Psoas muscle (tissue), 8 donors: ENCODE results near the gene XPO4. TPM values are rescaled to one million over a fixed set of nuclear protein-coding genes. Genes with fewer than 3 reads are reported as not detected.
A peak's percentile ranks its signal among the peaks of the same experiment; 100 is the strongest.
"Not testable (repeated sequence)": the region's sequence is repeated elsewhere in the genome, so short reads cannot be mapped to it uniquely, and the experiment has no call there.

Experiments
- ATAC-seq, 4 donors: fragments of 200-7000 bp; cut with Tn5 transposase; one replicate each; pipeline ENCODE4 v1.9.1; 2020; ENCODE audit warnings: moderate library complexity in 3 of 4, mild to moderate bottlenecking in 2 of 4
- DNase-seq, 2 donors: peaks; one replicate each; pipeline ENCODE4 v3.0.0-alpha.2; 2020
- H3K27ac ChIP-seq: fragments of 200-600 bp; one replicate; pipeline ENCODE4 v1.8.0; 2022
- H3K27me3 ChIP-seq, 3 donors: fragments of 200-600 bp in 1 of 3; one replicate each; pipeline versions ENCODE4 v1.6.1 to v1.8.0; 2013 to 2022; ENCODE audit warnings: low read length in 2 of 3, mild to moderate bottlenecking in 2 of 3, moderate library complexity in 1 of 3; ENCODE audit not compliant: insufficient read depth in 3 of 3
- H3K36me3 ChIP-seq, 2 donors: fragments of 200-600 bp in 1 of 2; one replicate each; pipeline versions ENCODE4 v1.6.1 to v1.8.0; 2013 to 2022; ENCODE audit warnings: low read depth in 1 of 2, mild to moderate bottlenecking in 1 of 2, moderate library complexity in 1 of 2; ENCODE audit not compliant: insufficient read depth in 1 of 2
- H3K4me1 ChIP-seq: fragments of 200-600 bp; one replicate; pipeline ENCODE4 v1.8.0; 2022
- H3K4me3 ChIP-seq: fragments of 200-600 bp; one replicate; pipeline ENCODE4 v1.8.0; 2022; ENCODE audit warnings: mild to moderate bottlenecking
- H3K9me3 ChIP-seq: fragments of 200-600 bp; one replicate; pipeline ENCODE4 v1.8.0; 2022
- WGBS, 3 donors: extraction: QIAGEN DNeasy Blood & Tissue Kit; methylation state at CpG; one replicate each; pipeline versions ENCODE4 v1.1.6 to v1.1.7; 2013; 5-methylcytosine and 5-hydroxymethylcytosine counted together
- intact Hi-C, 2 donors: fragments of 100-400 bp; cut with DNase I; formaldehyde crosslinking; loops; one replicate each; pipeline versions ENCODE4 v1.11.0 to v1.14.2; 2022
- polyA plus RNA-seq, 3 donors: library from polyadenylated mRNA; stranded (reverse); fragments of 200-250 nt; gene quantifications; one replicate each; pipeline ENCODE4 v1.2.3, GENCODE V29; 2013
- total RNA-seq, 4 donors: library from RNA; stranded (reverse); fragmentation: NEBNext Ultra II Directional in 2 of 4; extraction: Animal tissue kit (Norgen Biotek cat#: 25700) in 2 of 4; gene quantifications; one replicate each; pipeline versions ENCODE4 v1.2.1 to v1.2.4, GENCODE V29; 2021 to 2023
- TF ChIP-seq, protein P1 (sequence below): fragments of 200-600 bp; IDR thresholded peaks from one replicate; pipeline ENCODE4 v1.8.0; 2022; ENCODE audit warnings: antibody characterized with exemption
- donor health status: healthy with polysubstance abuse.
- donor health status: DM: no; HTN: no; CAD: no; lungs with moderate emphysema.
- donor health status: Bipolar disorder and iron deficiency.
- donor health status: healthy.
- donor health status: DM: yes; HTN: yes; CAD: no.
- donor health status: DM: no; HTN: no; CAD: no.
- donor health status: DM: no; HTN: no; CAD: no.
- donor health status: DM: yes; HTN: yes; CAD: no.

The XPO4 gene
- total and polyA plus RNA-seq, 7 donors, result 3.9 to 67.2 (median 12.2) TPM

DNA sequence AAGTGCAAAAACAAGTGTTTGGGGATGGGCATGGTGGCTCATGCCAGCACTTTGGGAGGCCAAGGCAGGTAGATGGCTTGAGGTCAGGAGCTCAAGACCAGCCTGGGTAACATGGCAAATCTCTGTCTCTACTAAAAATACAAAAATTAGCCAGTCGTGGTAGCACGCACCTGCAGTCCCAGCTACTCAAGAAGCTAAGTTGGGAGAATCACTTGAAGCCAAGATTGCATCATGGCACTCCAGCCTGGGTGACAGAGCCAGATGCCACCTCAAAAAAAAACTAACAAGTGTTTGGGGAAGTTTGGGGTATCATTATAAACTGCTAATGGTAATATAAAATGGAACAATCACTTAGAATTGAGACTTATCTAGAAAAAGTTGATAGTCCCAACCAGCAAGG is 24.6 kb downstream of the XPO4 start:
- DNase-seq, result no peak
- Histone ChIP-seq H3K27ac (peak overlapping the region; percentile 43), H3K36me3 (no peaks in the 10 kb centered on the region), H3K4me3 (no peak overlapping the region), H3K9me3 (peaks cover 5% of the 10 kb centered on the region), H3K4me1 (peaks cover 45% of the 10 kb centered on the region), H3K27me3 (no peaks in the 10 kb centered on the region)
- ATAC-seq, result peak in 3 of 4 donors; percentile 44 to 65 (median 62)
- TF ChIP-seq, protein P1, sequence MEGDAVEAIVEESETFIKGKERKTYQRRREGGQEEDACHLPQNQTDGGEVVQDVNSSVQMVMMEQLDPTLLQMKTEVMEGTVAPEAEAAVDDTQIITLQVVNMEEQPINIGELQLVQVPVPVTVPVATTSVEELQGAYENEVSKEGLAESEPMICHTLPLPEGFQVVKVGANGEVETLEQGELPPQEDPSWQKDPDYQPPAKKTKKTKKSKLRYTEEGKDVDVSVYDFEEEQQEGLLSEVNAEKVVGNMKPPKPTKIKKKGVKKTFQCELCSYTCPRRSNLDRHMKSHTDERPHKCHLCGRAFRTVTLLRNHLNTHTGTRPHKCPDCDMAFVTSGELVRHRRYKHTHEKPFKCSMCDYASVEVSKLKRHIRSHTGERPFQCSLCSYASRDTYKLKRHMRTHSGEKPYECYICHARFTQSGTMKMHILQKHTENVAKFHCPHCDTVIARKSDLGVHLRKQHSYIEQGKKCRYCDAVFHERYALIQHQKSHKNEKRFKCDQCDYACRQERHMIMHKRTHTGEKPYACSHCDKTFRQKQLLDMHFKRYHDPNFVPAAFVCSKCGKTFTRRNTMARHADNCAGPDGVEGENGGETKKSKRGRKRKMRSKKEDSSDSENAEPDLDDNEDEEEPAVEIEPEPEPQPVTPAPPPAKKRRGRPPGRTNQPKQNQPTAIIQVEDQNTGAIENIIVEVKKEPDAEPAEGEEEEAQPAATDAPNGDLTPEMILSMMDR, result no peak
- intact Hi-C loops, result no loop called here
- 25 to 64% (median 28%) methylated on average over 2 of the region's 2 CpGs for WGBS, 3 donors

DNA sequence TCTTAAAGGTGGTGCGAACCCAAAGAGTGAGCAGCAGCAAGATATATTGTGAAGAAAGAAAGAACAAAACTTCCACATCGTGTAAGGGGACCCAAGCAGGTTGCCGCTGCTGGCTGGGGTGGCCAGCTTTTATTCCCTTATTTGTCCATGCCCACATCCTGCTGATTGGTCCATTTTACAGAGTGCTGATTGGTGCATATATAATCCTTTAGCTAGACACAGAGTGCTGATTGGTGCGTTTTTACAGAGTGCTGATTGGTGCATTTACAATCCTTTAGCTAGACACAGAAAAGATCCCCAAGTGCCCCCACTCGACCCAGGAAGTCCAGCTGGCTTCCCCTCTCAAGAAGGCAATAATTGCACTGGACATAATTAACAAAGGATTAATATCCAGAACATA is 25.7 kb downstream of the XPO4 start:
- H3K27me3 ChIP-seq, H3K36me3 ChIP-seq, ATAC-seq, intact Hi-C loops, DNase-seq, H3K27ac ChIP-seq, H3K9me3 ChIP-seq, H3K4me3 ChIP-seq: not testable (repeated sequence)
- peaks cover 43% of the 10 kb centered on the region for H3K4me1 ChIP-seq
- 95 to 99% (median 96%) methylated on average over 5 of the region's 5 CpGs for WGBS, 3 donors

DNA sequence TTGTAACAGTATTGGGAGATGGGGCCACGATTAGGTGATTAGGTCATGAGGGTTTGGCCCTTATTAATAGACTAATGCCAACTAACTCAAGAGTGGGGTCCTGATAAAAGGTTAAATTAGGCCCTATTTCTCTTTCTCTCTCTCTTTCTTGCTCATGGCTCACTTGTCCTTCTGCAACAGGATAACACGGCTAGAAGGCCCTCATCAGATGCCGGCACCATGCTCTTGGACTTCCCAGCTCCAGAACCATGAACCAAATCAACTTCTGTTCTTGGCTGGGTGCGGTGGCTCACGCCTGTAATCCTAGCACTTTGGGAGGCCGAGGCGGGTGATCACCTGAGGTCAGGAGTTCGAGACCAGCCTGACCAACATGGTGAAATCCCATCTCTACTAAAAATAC is 28.1 kb downstream of the XPO4 start:
- H3K9me3 ChIP-seq, H3K36me3 ChIP-seq, H3K27ac ChIP-seq, DNase-seq, intact Hi-C loops, H3K27me3 ChIP-seq, ATAC-seq, H3K4me3 ChIP-seq: not testable (repeated sequence)
- 92 to 93% (median 93%) methylated on average over 8 of the region's 8 CpGs for WGBS, 3 donors
- peaks cover 31% of the 10 kb centered on the region for H3K4me1 ChIP-seq

DNA sequence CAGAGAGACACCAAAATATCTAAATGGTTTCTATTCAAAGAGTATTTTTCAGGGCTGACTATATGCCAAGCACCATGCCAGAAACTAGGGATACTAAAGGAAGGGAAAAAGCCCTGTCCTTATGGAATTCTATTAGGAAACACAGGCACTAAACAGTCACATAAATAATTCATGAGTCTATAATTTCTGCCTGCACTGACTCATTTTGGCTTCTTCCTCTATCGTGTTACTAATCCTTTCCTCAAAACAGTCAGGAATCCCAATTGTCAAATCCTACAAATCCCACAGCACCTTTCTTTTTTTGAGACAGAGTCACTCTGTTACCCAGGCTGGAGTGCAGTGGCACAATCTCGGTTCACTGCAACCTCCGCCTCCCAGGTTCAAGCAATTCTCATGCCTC is 29.2 kb downstream of the XPO4 start:
- Histone ChIP-seq H3K9me3 (peaks cover 5% of the 10 kb centered on the region), H3K4me1 (peaks cover 29% of the 10 kb centered on the region), H3K36me3 (no peaks in the 10 kb centered on the region), H3K27me3 (no peaks in the 10 kb centered on the region), H3K4me3 (no peak overlapping the region), H3K27ac (no peak overlapping the region)
- intact Hi-C loops, result no loop called here
- ATAC-seq, result peak in 3 of 4 donors; percentile 48 to 70 (median 61)
- no peak for DNase-seq
- WGBS, 3 donors, result 52 to 59% (median 58%) methylated on average over 3 of the region's 3 CpGs
- TF ChIP-seq, protein P1, result no peak

DNA sequence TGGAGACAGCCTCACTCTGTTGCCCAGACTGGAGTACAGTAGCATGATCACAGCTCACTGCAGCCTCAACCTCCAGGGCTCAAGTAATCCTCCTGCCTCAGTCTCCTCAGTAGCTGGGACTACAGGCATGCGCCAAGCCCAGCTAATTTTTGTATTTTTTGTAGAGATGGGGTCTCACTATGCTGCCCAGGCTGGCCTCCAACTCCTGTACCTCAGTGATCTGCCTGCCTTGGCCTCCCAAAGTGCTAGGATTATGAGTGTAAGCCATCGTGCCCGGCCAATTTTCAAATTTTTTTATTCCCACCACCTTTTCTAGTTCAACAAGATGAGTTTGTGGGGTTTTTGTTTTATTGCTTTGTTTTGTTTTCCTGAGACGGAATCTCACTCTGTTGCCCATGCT is 31.7 kb downstream of the XPO4 start:
- 85 to 96% (median 92%) methylated on average over 4 of the region's 4 CpGs for WGBS, 3 donors
- TF ChIP-seq, protein P1, result no peak

DNA sequence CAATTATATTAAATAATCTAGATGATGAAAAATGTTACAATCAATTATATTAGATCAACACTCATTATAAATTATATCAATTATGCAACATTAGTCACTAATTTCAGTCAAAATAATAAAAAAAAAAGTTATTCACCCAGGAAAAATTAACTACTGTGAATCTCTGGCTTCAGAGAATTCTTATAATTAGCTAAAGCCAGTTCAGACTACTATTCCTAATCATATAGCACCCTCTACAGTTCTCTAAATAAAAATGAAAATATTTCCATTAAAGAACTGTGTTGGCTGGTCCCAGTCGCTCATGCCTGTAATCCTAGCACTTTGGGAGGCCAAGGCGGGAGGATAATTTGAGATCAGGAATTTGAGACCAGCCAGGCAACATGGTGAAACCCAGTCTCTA is 33.0 kb downstream of the XPO4 start:
- Histone ChIP-seq H3K9me3 (no peaks in the 10 kb centered on the region), H3K36me3 (peaks cover 0 to 17% of the 10 kb centered on the region in 2 donors), H3K27me3 (no peaks in the 10 kb centered on the region), H3K4me1 (peaks cover 18% of the 10 kb centered on the region), H3K4me3 (no peak overlapping the region), H3K27ac (no peak overlapping the region)
- no peak for DNase-seq
- ATAC-seq, result peak in 2 of 4 donors; percentile 67 to 70
- intact Hi-C loops, result no loop called here
- TF ChIP-seq, protein P1, result peak; percentile 26
- 46 to 55% (median 47%) methylated on average over 2 of the region's 2 CpGs for WGBS, 3 donors

More for the DNA sequence above, 31.7 kb downstream of the XPO4 start:
- no peak overlapping the region for H3K27ac ChIP-seq
- DNase-seq (no peak), ATAC-seq (no peak)
- H3K9me3 ChIP-seq, result no peaks in the 10 kb centered on the region
- peaks cover 15% of the 10 kb centered on the region for H3K4me1 ChIP-seq
- intact Hi-C loops, result no loop called here
- peaks cover 0 to 17% of the 10 kb centered on the region in 2 donors for H3K36me3 ChIP-seq
- no peak overlapping the region for H3K4me3 ChIP-seq
- H3K27me3 ChIP-seq, result no peaks in the 10 kb centered on the region
